ENCODE measurements around the gene CTSL.

DNA sequence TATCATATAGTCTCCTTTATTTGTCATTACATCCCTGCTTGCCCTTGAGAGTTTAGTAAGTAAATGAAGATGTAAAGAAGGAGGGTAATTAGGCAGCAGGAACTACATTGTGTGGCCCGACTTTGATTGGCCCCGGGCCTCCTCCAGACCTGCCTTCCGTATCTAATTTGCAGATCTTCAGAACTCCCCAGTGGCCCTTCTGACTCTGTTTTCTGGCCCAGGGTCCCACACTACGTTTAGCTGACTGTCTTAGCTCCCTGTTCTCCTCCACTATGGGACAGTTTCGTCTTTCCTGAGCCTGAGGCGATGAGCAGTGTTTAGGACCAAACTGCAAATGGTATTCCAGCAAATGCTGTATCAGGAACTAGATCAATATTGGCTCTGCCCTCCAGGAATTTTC lies 21.6 kb upstream of the CTSL start:
- TF ChIP-seq, protein P1, sequence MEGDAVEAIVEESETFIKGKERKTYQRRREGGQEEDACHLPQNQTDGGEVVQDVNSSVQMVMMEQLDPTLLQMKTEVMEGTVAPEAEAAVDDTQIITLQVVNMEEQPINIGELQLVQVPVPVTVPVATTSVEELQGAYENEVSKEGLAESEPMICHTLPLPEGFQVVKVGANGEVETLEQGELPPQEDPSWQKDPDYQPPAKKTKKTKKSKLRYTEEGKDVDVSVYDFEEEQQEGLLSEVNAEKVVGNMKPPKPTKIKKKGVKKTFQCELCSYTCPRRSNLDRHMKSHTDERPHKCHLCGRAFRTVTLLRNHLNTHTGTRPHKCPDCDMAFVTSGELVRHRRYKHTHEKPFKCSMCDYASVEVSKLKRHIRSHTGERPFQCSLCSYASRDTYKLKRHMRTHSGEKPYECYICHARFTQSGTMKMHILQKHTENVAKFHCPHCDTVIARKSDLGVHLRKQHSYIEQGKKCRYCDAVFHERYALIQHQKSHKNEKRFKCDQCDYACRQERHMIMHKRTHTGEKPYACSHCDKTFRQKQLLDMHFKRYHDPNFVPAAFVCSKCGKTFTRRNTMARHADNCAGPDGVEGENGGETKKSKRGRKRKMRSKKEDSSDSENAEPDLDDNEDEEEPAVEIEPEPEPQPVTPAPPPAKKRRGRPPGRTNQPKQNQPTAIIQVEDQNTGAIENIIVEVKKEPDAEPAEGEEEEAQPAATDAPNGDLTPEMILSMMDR (IDR thresholded peaks at IDR 0.05), result no peak
- no peak for TF ChIP-seq POLR2A (IDR thresholded peaks at IDR 0.05)
- TF ChIP-seq POLR2AphosphoS5 (IDR thresholded peaks at IDR 0.05), result no peak
